Measurements from ENCODE around the gene ELP4.
"Not testable (repeated sequence)": the region's sequence is repeated elsewhere in the genome, so short reads cannot be mapped to it uniquely, and the experiment has no call there.

ELP4 gene

DNA sequence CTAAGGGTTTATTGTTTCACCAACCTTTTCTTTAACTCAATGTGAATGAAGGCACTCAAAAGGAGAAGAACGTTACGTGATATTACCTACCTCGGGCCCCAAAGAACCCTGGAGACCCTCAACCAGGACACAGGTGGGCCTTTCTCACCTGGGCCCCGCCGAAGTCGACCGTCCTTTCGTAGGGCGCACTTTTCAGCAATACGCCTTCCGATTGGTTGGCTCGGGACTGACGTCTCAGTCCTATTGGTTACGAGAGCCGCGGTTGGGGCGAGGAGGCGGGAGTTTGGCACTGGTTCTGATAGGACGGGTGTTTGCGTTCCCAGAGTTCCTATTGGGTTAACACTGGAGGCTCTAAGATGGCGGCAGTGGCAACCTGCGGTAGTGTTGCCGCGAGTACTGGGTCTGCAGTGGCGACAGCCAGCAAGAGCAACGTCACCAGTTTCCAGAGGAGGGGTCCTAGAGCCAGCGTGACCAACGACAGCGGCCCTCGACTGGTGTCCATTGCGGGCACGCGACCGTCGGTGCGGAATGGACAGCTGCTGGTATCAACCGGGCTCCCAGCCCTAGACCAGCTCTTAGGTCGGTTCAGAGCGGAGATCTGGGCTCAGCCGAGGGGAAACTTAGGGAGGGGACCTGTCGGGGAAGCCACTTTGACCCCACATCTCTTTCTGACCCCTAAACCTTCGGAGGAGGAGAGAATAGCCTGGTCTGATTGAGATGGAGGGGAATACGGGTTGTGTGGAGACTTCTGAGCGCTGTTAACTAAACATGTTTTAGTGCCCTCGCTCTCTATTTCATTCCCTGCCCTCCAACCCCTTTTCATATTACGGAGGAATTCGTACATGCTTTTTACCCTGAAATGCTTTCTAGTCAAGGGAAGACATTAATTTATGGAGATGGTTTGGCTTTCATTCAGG, at the start of gene ELP4, which contains the start of gene IMMP1L:
Gene ELP4 (plus strand): TSS at position 339 of the 917 bp plus-strand sequence. CDS start 18 bp downstream, at position 357.
Gene IMMP1L (minus strand): TSS at position 194 of the 917 bp plus-strand sequence. CDS start 46,346 bp downstream, outside the sequence.
- DNase-seq, result peak; percentile 97

GRCh38 chr11:31464436-31464835, 45.1 kb upstream of the ELP4 start:
- no peak for DNase-seq

- DNase-seq, result no peak
Observed at GRCh38 chr11:31474083-31474482, 35.5 kb upstream of the ELP4 start.

DNA sequence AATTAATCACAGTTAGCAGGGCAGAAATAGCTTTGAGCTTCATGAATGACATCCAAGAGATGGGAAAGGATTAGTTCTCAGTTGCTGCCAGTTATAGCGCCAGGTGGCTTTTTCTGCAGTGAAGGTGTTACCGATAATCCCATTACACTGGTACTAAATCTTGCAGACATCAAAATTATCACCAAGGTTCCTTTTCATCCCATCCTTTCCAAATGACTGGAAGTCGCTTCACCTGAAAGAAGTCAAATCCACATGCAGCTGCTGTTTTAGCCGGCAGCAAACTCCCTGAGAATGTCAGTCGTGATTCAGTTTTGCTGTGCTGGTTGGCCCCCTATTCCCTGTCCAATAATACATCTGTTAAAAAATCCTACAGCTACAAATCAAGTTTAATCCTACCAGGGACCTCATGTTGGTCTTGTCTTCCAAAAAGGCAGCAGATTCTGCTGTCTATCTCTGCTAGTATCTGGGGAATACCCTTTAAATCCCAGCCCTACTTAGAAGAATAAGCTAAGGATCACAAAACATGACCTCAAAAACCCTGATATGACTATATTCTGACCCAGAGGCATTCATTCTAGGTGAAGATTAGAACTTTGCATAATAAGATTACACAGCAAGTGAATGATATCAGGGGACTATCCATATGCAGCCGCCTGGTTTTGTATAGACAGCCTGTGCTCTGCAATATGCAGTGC, 31.9 kb upstream of the ELP4 start:
- DNase-seq, result peak; percentile 6

GRCh38 chr11:31478223-31478590, 31.4 kb upstream of the ELP4 start:
- DNase-seq, result no peak

- no peak for DNase-seq
Observed at GRCh38 chr11:31479066-31479465, 30.5 kb upstream of the ELP4 start.

- no peak for DNase-seq
Observed at GRCh38 chr11:31480930-31481329, 28.6 kb upstream of the ELP4 start.

GRCh38 chr11:31484497-31484896, 25.1 kb upstream of the ELP4 start:
- no peak for DNase-seq

DNA sequence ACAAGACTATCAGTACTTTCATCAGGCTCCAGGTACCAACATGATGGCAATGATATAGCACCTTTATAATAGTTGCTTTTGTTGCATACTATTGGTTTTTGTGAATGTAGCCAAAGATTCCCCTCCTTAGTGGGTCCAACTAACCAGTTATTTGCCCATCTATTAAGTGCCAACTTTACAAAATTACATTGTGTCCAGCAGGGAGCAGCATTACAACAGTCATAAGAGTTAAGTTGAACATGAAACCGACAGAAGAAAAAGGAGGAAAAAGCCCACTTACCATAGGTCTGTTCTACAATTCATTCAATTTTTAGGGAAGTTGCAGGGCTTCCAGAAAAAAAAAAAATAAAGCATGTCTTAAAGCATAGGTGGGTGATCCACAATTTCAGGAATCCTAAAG, 21.7 kb upstream of the ELP4 start:
- DNase-seq, result peak; percentile 6

DNA sequence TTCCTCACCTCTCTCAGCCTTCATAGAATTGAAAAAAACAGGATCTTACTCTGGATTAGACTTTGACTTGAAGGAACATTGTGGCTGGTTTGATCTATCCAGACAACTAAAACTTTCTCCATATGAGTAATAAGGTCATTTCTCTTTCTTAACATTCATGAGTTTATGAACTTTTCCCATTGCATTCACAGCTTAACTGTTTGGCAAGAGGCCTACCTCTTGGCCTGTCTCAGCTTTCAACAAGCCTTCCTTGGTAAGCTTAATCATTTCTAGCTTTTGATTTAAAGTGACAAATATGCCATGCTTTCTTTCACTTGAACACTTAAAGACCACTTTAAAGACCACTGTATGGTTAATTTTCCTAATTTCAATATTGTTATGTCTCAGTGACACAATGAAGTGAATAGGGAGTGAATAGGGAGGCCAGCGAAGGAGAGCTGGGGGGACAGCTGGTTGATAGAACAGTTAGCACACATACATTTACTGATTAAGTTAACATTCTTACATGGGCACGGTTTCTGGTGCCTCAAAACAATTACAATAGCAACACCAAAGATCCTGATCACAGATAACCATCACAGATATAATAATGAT, 17.1 kb upstream of the ELP4 start:
- DNase-seq, result peak; percentile 6

DNA sequence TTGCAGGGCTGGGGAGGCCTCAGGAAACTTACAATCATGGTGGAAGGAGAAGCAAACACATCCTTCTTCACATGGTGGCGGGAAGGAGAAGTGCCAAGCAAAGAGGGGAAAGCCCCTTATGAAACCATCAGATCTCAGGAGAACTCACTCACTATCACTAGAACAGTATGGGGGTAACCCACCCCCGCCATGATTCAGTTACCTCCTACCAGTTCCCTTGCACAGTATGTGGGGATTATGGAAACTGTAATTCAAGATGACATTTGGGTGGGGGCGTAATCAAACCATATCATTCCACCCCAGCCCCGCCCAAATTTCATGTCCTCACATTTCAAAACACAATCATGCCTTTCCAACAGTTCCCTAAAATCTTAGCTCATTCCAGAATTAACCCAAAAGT, 16.3 kb upstream of the ELP4 start:
- no peak for DNase-seq

- not testable (repeated sequence) for DNase-seq
Observed at GRCh38 chr11:31493762-31494161, 15.8 kb upstream of the ELP4 start.

- no peak for DNase-seq
Observed at GRCh38 chr11:31499576-31500178, 9.9 kb upstream of the ELP4 start.

GRCh38 chr11:31500560-31500959, 9.0 kb upstream of the ELP4 start:
- no peak for DNase-seq

DNA sequence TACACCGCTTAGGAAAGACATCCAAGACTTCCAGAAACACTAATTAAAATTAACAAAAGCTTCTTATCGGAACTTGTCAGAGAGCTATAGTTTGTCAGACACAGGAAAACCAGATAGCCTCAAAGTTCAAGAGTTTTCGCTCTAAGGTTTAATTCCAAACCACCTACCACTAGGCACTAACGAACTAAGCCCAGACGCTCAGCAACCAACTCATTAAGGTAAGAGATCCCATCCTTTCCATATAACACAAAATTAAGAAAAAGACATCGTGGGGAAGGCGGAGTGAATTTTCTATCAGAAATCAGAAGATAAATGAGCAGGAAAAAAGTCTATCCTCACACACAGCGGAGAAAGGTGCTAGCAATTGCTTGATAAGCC, 527 bp upstream of the ELP4 start:
- no peak for DNase-seq

GRCh38 chr11:31512117-31512516, 2.5 kb downstream of the ELP4 start:
- no peak for DNase-seq

GRCh38 chr11:31521497-31522150, 12.1 kb downstream of the ELP4 start:
- DNase-seq, result no peak

- no peak for DNase-seq
Observed at GRCh38 chr11:31529189-31529588, 19.6 kb downstream of the ELP4 start.

DNA sequence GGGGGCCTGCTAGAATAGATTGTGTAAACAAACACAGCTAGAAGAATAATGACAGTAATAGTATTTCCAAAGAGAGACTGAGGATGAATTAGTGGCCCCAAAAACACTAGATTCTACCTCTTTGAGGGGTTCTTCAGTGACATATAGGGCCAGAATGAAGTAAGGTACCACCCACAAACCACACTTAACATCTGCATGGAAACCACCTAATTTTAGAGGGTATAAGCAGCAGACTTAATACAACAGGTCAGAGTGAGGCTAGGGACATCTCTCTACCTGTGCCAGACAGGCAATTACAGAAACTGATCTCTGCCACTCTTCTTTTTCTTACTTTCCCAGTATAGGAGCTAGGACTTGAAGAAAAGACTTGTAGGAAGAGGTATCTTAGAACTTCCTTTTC, 20.1 kb downstream of the ELP4 start:
- no peak for DNase-seq

DNA sequence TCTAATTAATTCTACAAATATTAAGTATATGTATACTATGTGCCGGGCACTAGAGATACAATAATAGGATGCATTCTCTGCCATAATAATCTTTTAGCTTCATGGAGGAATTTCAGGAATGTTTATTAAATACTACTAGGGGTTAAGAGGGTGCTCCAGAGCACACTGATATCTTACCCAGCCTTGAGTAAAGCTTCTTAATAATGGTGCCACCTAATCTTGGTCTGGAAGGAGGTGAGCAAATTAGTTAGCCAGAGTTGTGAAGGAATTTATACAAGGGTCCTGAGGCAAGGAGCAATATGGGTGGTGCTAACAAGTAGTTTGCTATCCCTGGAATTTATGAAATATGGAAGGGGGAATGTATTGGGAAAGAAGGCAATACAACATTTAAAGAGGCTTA, 21.7 kb downstream of the ELP4 start:
- no peak for DNase-seq

DNA sequence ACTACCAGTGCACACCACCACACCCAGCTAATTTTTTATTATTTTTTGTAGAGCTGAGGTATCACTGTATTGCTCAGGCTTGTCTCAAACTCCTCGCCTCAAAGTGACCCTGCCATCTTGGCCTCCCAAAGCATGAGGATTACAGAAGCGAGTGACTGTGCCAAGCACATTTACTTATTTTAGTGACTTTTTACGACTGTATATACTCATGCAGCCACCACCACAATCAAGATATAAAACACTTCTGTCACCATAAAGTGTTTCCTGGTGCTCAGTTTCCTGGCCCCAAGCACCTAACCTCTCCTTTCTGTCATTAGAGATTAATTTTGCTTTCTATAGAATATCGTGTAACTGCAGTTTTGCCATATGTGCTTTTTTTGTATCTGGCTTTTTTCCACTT, 25.9 kb downstream of the ELP4 start:
- DNase-seq, result no peak

GRCh38 chr11:31542862-31543261, 33.3 kb downstream of the ELP4 start:
- no peak for DNase-seq

DNA sequence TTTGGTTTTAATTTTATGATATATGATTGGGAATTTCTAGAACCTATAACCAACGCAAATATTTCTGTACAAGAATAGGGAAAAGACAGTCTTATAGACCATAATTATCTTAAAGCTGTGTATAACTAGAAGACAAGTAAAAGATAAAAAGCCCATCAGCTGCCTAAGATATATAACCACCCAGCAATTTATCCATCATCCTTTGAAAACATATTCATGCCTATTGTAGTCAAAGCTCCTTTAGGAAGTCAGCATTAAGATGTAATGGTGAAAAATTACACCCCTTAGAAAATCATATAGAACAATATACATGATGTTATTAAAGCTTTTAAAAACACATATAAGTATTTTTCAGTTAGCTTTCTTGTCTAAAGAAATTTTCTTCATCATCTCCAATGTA, 46.4 kb downstream of the ELP4 start:
- DNase-seq, result no peak
